ENCODE measurements around the gene OXLD1.
"Not testable (repeated sequence)": the region's sequence is repeated elsewhere in the genome, so short reads cannot be mapped to it uniquely, and the experiment has no call there.

OXLD1 gene

GRCh38 chr17:81648707-81649085 is 17.7 kb downstream of the OXLD1 start:
- DNase-seq = no peak

DNA sequence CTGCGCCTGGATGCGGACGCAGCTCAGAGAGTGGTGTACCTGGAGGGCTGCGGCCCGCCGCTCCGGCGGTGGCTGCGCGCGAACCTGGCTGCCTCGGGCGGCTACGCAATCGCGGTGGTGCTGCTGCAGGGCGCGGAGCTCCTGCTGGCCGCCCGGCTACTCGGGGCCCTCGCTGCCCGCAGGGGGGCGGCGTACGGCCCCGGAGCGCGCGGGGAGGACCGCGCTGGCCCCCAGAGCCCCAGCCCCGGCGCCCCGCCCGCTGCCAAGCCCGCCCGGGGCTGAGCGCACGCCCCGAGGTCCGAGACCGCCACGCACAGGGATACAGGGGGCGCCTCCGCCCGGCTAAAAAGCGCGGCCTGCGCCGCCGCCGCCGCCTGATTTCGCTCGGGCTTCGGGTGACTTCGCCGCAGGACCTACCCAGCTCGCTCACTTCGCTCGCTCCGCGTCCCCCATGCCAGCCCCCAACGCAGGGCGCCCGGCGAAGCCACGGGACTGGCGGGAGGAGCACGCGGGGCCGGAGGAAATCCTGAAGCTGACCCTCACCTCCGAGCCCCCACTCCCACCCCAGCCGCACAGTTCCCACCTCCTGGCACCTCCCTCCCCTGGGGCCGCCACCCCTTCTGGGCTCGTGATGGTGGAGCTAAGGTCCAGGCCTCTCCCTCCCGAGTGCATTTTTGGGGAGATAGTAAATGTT is 18.2 kb downstream of the OXLD1 start:
- DNase-seq = no peak

GRCh38 chr17:81647640-81648012 is 18.8 kb downstream of the OXLD1 start:
- DNase-seq = no peak

GRCh38 chr17:81646869-81647600 is 19.4 kb downstream of the OXLD1 start:
- no peak for DNase-seq

GRCh38 chr17:81644976-81645952 is 21.1 kb downstream of the OXLD1 start:
- DNase-seq = no peak

DNA sequence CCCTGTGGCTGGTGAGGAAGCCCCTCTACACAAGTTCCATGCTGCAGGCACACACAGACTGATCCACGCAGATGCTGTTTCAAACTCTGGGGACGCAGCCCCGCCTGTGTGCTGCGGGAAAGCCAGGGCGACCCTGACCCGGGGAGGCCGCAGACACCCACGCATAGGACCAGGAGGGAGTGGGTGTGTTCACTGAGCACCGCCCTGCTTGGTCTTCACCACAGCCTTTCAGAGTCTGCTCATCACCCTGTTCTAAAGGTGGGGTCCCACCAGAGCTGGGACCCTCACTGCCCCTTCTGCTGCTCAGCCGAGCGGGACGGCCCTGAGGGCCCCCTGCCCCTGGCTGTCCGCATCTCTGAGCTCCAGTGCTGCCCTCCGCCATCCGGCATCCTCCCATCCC is 21.9 kb downstream of the OXLD1 start:
- DNase-seq = no peak

- DNase-seq = no peak
Observed at GRCh38 chr17:81641825-81642489, 24.4 kb downstream of the OXLD1 start.

- DNase-seq = no peak
Observed at GRCh38 chr17:81640011-81640410, 26.4 kb downstream of the OXLD1 start.

- no peak for DNase-seq
Observed at GRCh38 chr17:81638683-81639082, 27.7 kb downstream of the OXLD1 start.

DNA sequence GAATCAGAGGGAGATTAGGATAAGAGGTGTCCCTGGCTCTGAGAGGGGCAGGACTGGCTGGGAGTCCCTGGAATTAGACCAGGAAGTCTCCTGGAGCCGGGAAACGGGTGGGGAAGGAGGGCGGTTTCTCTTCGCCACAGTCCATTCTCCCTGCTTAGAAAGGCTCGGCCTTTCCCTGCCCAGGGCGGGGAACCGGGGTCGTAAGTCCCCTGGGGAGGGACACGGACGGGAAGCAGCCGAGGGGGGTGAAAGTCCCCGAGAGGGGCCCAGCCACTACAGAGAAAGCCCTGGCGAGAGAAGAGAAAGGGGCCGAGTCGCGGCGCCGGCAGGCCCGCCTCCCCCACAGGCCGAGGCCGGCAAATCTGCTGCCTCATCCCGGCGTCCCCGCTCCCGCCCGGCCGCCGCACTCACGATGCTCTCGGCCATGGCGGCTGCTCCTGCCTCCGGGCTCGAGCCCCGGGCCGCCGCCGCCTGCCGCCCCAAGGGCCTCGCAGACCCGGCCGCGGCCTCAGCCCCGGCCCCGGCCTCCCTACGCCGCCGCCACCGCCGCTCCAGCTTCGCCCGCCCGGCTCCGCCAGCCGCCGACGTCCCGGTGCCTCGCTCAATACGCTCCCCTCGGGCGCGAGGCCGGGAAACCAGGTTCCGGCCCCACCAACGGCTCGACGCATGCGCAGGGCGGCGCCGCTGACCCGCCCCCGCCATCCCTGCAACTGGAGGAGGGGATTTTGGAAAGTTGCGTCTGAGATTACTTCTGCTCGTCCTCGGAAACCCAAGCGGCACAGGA is 29.7 kb downstream of the OXLD1 start, which contains the start of the genes NPLOC4 and TSPAN10:
NPLOC4 (minus strand) TSS at position 608 of the 784 bp plus-strand sequence; CDS start at position 426, 182 bp downstream.
TSPAN10 (plus strand) TSS at position 692 of the 784 bp plus-strand sequence. CDS start 5,217 bp downstream, outside the sequence.
- peak; percentile 77 for DNase-seq

GRCh38 chr17:81635973-81636504 is 30.4 kb downstream of the OXLD1 start:
- no peak for DNase-seq

- no peak for DNase-seq
Observed at GRCh38 chr17:81635431-81635830, 31.0 kb downstream of the OXLD1 start.

- no peak for DNase-seq
Observed at GRCh38 chr17:81631482-81631881, 34.9 kb downstream of the OXLD1 start.

DNA sequence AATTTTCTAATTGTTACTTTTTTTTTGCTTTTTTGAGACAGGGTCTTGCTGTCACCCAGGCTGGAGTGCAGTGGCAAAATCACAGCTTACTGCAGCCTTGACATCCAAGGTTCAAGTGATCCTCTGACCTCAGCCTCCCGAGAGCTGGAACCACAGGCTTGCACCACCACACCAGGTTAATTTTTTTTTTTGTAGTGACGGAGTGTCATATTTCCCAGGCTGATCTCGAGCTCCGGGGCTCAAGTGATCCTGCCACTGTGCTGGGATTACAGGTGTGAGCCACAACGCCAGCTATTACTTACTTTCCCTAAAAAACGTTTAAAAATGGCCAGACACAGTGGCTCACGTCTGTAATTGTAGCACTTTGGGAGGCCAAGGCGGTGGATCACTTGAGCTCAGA is 36.1 kb downstream of the OXLD1 start:
- no peak for DNase-seq

- DNase-seq = no peak
Observed at GRCh38 chr17:81621494-81622130, 44.8 kb downstream of the OXLD1 start.

GRCh38 chr17:81618307-81618706 is 48.1 kb downstream of the OXLD1 start:
- not testable (repeated sequence) for DNase-seq

DNA sequence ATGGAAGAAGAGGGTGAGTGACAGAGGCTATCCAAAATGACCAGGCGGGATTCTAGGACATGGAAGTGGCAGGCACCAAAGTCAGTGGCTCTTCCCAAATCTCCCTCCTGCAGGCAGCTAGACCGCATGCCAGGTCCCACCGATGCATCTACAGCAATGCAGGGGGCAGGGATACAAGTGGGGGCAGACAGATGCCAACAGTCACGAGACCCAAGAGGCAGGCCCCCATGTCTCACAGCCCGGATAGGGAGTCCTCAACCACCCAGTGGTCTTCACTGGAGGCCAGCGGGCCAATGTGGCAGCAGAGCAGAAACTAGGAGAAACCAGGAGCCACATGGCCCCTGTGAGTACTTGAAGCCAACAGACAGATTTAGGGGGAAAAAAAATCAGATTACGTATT is 49.5 kb downstream of the OXLD1 start:
- no peak for DNase-seq

DNA sequence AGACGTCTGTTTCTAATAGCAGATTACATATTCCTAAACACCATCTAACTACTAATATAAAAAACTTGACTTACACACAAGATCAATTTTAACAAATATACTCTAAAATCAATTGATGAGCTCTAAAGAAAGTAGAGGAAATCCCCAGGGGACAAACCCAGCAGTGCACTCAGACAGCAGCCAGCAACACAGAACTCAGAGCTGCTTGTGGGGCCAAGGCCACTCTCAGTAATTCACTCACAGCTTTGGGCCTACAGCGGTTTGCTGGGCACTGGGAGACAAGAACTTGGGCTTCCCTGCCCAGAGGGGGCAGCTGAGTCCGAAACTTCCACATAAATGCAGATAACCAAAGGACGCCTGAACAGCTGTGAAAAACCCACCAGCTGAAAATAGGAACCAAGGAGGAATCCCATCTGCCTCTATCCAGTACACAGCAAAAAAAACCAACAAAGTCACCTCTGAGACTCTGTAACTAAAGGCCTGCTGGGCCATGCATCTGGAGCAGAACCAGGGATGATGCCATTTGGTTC is 50.9 kb downstream of the OXLD1 start:
- no peak for DNase-seq

Measured in GDM1 (cell line).